C4-2B (cell line): ENCODE data around the gene PARD3.

Experiments
- H3K27ac ChIP-seq: fragments of 450-650 bp; 2 replicates; pipeline ENCODE4 v1.5.1; 2017
- CTCF ChIP-seq: fragments of 450-650 bp; conservative IDR thresholded peaks from 2 replicates; pipeline ENCODE4 v1.5.1; 2017; ENCODE audit warnings: mild to moderate bottlenecking
- ZFX ChIP-seq: fragments of 450-650 bp; IDR thresholded peaks from 2 replicates; pipeline ENCODE4 v1.6.1; 2017

PARD3 gene

DNA sequence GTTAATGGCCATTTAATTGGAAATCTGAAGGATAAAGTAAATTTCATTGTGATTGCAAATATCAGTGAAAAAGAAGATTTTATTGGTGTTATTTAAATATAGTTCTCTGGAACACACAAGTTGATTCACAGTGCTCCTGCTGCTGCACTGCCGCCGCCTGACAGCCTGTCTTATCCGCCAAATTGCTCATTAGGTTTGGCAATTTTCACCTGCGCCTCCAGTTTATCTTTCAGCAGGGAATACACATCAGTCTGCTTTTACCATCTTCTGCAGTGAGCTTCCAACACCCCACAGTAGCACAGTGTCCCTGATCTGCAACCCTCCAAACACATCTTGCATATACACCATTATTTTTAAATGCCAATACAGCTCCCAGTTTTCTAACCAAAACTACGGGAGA is 308.3 kb downstream of the PARD3 start:
- no peak overlapping the region for H3K27ac ChIP-seq
- no peak for TF ChIP-seq ZFX
- no peak for TF ChIP-seq CTCF

DNA sequence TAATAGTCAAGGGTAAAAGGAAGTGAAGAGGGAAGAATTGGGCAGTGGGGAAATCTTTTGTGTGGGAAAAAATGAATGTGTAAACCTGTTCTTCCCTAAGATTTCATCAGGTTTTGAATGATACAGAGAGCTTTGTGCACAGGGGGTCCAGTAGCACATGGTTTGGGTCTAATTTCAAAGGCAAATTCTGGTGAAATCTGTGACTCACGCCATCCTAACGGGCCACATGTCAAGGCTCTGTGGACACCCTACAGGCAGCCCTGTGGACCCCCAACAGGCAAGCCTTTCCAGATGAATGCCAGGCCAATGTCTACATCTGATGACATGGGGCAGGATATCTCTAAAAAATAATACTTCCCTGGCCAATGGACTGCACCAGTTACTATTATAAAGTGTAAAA is 309.8 kb downstream of the PARD3 start:
- TF ChIP-seq CTCF: no peak
- TF ChIP-seq ZFX: no peak
- no peak overlapping the region for H3K27ac ChIP-seq

GRCh38 chr10:34504534-34504933 is 310.6 kb downstream of the PARD3 start:
- peak overlapping the region; percentile 27; the same call in 1 of the 2 replicates for H3K27ac ChIP-seq
- TF ChIP-seq CTCF: no peak

GRCh38 chr10:34503704-34504103 is 311.4 kb downstream of the PARD3 start:
- H3K27ac ChIP-seq: peak overlapping the region; percentile 27; the same call in 1 of the 2 replicates
- TF ChIP-seq CTCF (no peak), ZFX (no peak)

DNA sequence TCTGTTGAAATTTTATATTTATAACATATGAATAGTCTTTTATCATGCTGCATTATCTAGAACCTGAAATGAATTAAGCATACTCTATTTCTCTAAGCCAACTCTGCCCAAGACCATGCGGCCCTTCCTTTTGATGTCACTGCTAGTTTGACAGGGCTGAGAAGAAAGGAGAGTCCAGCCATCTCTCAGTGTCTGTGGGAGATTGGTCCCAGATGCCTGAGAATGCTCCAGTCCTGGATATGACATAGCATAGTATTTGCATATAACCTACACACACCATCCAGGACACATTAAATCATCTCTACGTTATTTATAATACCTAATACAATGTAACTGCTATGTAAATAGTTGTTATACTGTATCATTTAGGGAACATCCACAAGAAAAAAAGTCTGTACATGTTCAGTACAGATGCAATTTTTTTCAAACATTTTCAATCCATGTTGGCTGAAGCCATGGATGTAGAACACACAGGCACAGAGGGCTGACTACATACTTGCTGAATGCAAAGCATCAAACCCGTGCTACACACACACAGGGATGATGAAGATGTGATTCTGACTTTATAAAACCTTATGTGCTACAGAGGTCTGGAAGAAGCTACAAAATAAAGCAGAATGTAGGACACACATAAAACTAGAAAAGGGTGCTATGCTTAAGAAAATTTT is 315.4 kb downstream of the PARD3 start:
- no peak overlapping the region for H3K27ac ChIP-seq
- TF ChIP-seq ZFX: no peak
- TF ChIP-seq CTCF: no peak

DNA sequence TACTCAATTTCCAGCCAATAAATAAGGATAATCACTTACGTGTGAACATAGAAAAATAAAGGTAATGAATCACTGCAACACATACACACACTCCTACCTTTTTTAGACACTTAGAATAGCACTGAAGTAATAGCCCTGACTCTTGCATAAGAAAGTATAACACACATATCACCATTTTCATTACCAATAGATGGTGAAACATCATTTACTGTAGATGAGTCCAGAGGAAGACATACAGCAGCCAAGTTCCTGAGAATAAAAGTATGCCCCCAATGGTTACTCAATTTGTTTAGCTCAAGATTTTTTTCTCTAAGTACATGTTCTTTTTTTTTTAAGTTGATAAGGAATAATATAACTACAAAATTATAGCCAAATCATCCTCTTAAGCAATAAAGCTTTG is 316.3 kb downstream of the PARD3 start:
- TF ChIP-seq CTCF (no peak), ZFX (no peak)
- H3K27ac ChIP-seq: no peak overlapping the region

DNA sequence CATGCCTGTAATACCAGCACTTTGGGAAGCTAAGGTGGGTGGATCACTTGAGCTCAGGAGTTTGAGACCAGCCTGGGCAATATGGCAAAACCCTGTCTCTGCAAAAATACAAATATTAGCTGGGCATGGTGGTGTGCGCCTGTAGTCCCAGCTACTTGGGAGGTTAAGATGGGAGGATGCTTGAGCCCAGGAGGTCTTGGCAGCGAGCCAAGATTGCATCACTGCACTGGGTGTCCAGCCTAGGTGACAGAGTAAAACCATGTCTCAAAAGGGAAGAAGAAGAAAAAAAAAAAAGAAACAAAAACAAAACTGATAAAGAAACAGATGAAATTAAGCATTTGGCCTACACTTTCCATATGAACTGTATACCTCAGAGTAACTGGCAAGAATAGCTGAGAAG is 319.2 kb downstream of the PARD3 start:
- H3K27ac ChIP-seq: no peak overlapping the region
- TF ChIP-seq ZFX (no peak), CTCF (no peak)
